NCI-H2081 (cell line): ENCODE data around the gene ATAD1.

ENCODE experiments used
- DNase-seq, 2 experiments: peaks; one replicate each; lab custom pipeline; 2025; lab: John Stamatoyannopoulos, UW

ATAD1 gene

DNA sequence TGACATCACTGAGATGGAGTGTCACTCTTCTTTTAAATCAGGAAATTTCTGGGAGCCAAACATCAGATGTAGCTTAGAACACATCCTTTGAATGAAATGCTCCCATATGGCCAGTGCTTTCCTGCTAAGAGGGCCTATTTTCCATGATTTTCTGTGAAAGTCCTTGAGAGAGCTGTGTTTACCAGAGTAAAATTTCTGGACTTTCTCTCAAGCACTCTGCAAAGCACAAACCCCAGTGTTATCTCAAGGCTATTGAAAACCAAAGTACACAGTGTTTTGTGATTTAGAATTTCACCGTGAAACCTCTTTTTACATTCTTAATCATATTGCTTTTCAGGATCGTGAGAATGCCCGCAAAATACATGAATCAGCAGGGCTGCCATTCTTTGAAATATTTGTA lies 104.3 kb downstream of the ATAD1 start:
- DNase-seq: no peak

DNA sequence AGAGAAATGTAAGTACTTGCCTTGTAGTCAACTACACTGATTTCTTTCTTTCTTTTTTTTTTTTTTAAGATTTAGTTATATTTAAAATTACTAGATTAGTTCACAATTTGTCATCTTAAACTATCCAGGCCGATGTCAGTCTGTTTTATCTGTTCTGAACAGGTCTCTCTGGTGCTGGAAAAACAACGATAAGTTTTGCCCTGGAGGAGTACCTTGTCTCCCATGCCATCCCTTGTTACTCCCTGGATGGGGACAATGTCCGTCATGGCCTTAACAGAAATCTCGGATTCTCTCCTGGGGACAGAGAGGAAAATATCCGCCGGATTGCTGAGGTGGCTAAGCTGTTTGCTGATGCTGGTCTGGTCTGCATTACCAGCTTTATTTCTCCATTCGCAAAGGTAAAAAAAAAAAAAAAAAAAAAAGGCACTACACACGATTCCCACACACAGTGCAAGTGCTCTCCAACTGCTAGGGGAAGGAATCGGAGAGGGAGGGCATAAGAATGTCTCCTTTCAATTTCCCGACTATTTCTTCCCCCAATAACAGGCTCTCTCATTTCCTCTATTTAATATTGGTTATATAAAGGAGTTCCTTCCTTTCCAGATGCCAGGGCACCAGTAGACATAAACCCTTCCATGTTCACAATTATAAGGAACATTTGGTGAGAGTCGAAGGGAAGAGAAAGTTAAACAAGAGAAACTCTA lies 105.0 kb downstream of the ATAD1 start:
- no peak for DNase-seq

DNA sequence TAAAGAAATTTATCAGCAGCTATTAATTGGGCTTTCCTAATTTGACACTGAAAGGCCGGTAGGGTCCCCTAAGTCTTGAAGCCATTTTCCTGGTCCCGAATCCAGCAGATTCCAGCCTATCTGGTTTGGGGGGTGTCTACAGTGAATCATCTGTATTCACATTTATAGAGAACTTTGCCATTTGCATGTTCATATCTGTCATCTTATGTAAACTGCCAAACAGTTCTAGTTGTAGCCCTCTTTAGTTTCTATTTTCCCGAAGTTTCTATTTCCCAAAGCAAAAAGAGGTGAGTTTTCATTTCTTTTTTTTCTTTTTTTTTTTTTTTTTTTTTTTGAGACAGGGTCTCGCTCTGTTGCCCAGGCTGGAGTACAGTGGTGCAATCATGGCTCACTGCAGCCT lies 110.8 kb downstream of the ATAD1 start:
- no peak for DNase-seq

DNA sequence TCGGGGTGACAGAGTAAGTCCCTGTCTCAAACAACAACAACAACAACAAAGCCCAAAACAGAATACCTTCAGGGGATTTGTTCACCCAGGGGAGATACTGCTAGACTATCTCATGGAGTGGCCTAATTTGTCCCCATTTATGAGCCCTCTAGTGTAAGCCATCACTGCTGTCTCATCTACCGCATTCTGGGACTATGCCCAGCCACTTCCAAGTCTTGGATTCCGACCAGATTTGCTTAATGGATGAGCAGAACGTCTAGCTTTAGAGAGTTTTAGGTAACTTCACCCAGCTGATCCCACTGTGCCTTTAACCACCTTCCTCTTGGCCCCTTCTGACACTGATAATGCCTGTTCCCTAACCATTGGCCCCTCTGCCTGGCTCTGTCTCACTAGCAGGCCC lies 111.3 kb downstream of the ATAD1 start:
- no peak for DNase-seq

DNA sequence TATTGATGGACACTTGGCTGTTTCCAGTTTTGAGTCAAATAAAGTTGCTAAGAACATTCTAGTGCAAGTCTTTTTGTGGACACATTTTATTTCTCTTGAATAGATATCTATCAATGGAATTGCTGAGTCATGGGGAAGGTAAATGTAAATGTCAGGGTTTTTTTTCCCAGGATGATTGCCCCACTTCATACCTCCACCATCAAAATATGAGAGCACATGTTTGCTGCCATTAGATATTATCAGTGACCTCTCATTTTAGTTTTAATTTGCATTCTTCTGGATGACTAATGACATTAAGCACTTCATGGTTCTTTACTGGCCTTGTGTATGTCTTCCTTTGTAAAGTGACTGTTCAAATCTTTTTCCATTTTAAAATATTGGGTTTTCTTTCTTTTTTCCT lies 112.7 kb downstream of the ATAD1 start:
- DNase-seq: no peak

DNA sequence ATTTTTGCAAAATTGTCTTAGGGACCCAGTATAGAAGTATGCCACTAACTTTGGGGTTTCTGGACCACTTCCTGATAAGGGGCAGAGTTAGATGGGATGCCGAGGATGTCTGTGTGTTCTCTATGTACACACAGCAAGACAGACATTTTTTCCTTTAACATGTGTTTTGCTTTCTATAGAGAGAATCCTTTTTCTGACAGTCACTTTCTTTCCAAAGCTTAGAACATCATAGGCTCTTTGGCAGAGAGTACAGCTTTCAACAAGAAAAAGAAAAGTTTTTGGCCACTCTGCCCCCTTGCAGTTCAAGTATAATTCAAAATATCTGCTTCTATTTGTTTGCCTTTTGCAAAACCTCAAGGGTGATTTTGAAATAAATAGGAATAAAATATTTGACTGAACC lies 114.3 kb downstream of the ATAD1 start:
- DNase-seq: no peak

DNA sequence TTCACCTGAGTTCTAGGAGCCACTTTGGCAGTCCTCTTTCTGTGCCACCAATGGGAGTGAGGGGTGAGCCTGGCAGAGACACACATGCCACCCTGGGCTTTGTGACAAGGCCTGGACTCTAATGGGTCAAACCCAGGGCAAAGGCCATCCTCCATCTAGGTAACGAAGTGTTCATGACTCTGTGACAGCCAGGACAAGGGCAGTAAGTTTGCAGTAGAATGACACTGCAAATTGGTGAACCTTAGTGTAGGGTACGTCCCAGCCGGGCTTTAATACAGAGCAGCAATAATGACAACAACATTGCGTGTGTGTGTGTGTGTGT lies 115.1 kb downstream of the ATAD1 start:
- no peak for DNase-seq

DNA sequence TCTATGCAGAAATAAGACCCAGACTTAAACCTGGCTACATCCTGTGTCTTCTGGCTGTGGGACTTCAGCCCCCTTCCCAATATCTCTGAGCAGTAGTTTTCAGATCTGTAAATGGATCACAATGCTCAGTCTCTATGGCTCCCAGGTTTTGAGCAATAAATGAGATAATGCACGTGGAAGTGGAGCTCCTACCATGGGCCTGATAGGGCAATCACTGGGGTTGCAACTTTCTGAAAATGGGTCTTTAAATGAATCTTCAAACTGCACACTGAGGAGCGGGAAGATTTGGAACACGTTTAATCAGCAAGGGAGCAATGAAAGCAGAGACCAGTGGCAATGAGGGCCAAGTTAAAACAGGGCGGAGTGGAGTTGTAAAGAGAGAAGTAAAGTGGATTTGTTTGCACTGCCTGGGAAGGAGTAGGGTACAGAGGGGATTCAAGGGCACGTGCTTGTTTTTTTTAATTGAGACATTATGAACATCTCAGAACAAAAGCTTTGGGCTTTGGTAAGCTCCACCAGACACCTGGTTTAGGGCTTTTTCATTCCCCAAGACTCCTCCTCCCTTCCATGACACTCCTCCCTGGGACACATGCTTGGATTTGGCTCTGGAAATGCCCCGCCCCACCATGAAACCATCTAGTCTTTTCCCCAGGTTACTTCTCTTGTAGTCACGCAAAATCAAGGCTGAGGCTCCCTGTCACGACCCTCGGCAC lies 115.6 kb downstream of the ATAD1 start:
- DNase-seq: no peak
